ENCODE measurements around the gene ZNF599.
"Not testable (repeated sequence)": the region's sequence is repeated elsewhere in the genome, so short reads cannot be mapped to it uniquely, and the experiment has no call there.

Gene ZNF599

GRCh38 chr19:34772697-34773554 lies at the start of gene ZNF599:
ZNF599 (minus strand) TSS chr19:34773215; CDS start chr19:34772841, 374 bp downstream.
- DNase-seq, result peak; percentile 83 to 84

DNA sequence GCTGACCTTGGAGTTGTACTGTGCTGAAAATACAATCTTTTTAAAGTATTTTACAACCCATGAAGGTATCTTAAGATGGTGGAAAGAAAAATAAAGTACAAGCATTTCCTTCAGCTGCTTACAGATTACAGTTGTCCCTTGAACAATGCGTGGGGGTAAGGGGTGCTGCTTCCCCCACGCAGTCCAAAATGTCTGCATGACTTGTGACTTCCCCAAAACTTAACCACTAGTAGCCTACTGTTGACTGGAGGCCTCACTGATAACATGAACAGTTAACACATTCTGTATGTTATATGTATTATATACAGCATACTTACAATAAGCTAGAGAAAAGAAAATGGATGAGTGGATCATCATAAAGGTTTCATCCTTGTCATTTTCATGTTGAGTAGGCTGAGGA lies 45.3 kb upstream of the ZNF599 start:
- DNase-seq, result no peak

- no peak for DNase-seq
Measured at GRCh38 chr19:34816708-34817107, 43.7 kb upstream of the ZNF599 start.

- DNase-seq, result no peak
Measured at GRCh38 chr19:34808566-34808965, 35.6 kb upstream of the ZNF599 start.

- no peak for DNase-seq
Measured at GRCh38 chr19:34806976-34807860, 34.2 kb upstream of the ZNF599 start.

- no peak for DNase-seq
Measured at GRCh38 chr19:34804115-34804514, 31.1 kb upstream of the ZNF599 start.

DNA sequence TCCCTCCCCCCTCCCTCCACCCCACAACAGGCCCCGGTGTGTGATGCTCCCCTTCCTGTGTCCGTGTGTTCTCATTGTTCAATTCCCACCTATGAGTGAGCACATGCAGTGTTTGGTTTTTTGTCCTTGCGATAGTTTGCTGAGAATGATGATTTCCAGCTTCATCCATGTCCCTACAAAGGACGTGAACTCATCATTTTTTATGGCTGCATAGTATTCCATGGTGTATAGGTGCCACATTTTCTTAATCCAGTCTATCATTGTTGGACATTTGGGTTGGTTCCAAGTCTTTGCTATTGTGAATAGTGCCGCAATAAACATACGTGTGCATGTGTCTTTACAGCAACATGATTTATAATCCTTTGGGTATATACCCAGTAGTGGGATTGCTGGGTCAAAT lies 23.9 kb upstream of the ZNF599 start:
- DNase-seq, result not testable (repeated sequence)

GRCh38 chr19:34794066-34794960 lies 21.3 kb upstream of the ZNF599 start:
- DNase-seq, result no peak

GRCh38 chr19:34793565-34793964 lies 20.6 kb upstream of the ZNF599 start:
- DNase-seq, result no peak

- no peak for DNase-seq
Measured at GRCh38 chr19:34788074-34788473, 15.1 kb upstream of the ZNF599 start.

- no peak for DNase-seq
Measured at GRCh38 chr19:34787059-34787824, 14.2 kb upstream of the ZNF599 start.

- no peak for DNase-seq
Measured at GRCh38 chr19:34786236-34786635, 13.2 kb upstream of the ZNF599 start.

- DNase-seq, result no peak
Measured at GRCh38 chr19:34779652-34780051, 6.6 kb upstream of the ZNF599 start.

DNA sequence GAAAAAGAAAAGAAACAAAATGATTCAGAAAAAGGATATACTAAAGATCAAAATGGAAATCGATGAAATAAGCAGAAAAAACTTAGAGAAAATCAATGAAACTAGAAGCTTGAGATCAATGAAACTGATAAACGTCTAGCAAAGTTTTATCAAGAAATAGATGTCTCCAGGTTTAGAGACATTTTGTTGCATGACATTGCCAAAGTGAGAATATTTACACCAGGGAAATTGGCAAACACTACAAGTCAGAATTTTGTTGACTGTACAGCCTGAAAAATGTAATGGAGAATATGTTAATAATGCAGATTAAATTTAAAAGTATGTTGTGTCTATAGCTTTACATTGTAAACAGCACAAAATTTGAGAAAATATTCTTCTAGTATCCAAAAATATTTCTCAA lies 5.3 kb upstream of the ZNF599 start:
- DNase-seq, result no peak

DNA sequence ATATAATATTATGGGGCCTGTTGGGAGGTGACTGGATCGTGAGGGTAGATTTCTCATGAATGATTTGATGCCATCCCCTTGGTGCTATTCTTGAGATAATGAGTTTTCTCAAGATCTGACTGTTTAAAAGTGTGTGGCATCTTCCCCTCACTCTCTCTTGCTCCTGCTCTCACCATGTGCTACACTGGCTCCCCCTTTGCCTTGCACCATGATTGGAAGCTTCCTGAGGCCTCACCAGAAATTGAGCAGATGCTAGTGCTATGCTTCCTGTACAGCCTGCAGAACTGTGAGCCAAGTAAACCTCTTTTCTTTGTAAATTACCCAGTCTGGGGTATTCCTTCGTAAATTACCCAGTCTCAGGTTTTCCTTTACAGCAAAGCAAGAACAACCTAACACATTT lies 1.8 kb upstream of the ZNF599 start:
- DNase-seq, result no peak

DNA sequence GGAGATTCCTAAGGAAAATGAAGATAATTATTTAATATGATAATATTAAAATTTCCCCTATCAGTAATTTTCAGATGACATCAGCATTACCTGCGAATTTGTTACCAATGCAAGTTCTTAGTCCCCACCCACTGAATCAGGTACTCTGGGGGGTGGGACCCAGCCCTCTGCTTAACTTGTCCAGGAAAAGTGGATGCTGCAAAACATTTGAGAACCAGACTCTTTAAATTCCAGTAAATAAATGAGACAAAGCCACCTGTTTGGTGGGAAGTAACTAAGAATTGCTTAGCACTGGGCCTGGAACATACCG lies 495 bp upstream of the ZNF599 start:
- DNase-seq, result no peak

GRCh38 chr19:34767951-34768350 lies 5.1 kb downstream of the ZNF599 start:
- no peak for DNase-seq

DNA sequence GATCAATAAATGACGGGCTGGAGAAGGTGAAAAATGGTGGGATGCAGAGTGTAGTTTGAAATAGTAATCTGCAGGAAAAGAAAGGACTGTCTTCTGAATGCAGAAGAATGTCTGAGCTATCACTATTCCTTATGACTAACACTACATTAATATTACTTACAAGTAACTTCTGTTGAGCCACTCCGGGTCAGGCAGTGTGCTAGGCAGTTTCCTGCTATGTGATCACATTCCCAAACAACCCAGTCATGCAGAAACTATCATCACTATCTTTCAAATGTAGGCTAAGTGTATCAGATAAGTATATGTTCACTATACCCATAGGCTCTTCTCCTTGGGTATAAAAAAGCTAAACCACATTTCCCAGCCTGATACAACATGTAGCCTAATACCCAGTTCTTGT lies 6.6 kb downstream of the ZNF599 start:
- no peak for DNase-seq

DNA sequence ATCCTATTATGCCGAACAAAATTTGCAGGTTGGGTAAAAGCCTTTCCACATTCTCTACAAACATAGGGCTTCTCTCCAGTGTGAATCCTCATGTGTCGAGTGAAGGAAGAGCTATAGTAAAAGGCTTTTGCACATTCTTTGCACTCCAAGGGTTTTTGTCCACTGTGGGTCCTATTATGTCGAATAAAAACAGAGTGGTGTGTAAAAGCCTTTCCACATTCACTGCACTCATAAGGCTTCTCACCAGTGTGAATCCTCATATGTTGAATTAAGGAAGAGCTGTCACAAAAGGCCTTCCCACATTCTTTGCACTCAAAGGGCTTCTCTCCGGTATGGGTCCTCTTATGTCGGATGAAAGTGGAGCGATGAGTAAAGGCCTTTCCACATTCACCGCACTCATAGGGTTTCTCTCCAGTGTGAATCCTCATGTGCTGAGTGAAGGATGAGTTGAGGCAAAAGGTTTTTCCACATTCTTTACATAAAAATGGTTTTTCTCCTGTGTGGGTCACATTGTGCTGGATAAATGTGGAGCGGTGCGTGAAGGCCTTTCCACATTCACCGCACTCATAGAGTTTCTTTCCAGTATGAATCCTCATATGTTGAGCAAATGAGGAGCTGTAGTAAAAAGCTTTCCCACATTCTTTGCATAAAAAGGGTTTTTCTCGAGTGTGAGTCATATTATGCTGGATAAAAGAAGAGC lies 13.6 kb downstream of the ZNF599 start:
- no peak for DNase-seq

DNA sequence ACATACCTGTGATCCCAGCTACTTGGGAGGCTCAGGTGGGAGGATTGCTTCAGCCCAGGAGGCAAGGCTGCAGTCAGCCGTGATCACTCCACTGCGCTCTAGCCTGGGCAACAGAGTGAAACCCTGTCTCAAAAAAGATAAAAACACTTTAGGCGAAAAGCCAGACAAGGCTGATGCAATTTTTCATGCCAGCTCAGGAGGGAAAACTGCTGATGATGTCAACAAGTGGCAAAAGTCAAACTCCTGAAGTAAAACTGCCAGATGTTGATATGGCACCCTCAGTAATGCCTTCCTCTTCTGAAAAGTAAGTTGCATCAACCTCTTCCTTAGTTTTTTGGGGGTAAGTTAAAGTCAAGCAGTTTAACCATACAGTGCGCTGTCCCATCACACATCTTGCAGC lies 15.6 kb downstream of the ZNF599 start:
- DNase-seq, result no peak

- no peak for DNase-seq
Measured at GRCh38 chr19:34744896-34745690, 27.9 kb downstream of the ZNF599 start.

Measured in activated CD4-positive, alpha-beta T cell treated with anti-CD3 and anti-CD28 coated beads, Interleukin-2, amount 50 U/mL, for 4 hours (primary cell).